NCI-H748 treated with DMSO at 0.1 percent for 48 hours (cell line): Measurements from ENCODE around the gene CLCN7.
"Not testable (repeated sequence)": the region's sequence is repeated elsewhere in the genome, so short reads cannot be mapped to it uniquely, and the experiment has no call there.

ENCODE experiments used
- DNase-seq: peaks from one replicate; lab custom pipeline; 2025; lab: John Stamatoyannopoulos, UW

CLCN7 gene

DNA sequence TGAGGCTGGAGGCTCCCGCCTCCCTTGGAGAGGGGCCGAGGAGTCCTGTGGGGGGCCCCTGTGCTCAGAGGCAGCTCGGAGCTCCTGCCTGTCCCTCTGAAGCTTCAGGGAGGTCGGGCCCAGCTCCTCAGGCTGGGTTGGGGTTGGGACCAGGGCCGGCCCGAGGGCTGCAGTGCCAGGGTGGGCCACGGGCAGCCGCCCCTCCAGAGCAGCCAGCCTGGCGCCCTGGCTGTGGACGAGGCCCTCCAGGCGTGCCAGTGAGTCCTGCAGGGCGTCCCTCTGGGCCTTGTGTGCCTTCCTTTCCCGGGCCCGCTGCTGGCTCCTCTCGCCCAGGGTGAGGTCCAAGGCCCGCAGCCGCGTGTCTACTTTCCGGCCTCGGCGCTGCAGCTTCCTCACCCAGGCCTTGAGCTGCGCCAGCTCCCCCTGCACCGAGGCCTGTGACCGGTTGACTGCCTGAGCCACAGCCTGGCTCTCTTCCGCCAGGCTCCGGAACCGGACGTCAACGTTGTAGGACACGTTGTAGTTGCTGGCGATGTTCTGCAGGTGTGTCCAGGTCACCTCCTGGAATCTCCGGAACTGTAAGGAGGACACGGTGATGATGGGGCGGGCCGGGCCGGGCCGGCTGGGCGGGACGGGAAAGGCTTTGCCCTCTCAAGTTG lies 12.7 kb upstream of the CLCN7 start:
- no peak for DNase-seq

DNA sequence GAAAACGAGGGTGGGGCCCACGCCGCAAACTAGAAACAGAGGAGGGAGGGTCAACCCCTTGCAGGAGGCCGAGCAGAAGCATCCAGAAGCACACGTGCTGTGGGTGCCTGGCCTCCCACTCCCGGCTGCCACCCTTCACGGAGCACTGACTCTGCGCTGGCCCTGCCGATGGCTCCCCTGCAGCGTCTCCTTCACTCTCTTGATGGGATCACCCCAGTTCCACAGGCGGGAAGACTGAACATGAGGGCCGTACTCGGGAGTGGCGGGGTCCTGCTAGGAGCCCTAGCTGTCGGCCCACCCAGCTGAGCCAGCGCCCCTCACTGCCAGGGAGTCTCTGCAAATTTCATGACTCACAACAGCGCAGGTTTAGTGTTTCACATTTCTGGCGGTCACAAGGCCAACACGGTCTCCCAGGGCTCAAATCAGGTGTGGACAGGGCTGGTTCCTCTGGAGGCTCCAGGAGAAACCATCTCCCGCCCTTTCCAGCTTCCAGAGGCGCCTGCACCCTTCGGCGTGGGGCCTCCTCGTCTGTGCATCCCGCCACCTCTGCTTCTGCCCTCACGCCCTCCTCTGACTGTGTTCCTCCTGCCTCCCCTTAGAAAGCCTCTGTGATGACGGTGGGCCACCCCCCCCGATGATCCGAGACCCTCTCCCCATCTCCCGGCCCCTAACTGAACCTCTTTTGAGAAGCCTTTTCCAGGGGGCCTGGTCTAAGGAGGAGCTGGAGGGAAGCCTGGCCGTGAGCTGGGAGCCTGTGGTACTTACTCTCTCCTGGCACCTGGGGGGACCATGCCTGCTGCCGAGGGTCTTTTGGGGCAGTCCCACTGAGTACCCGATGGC lies 11.9 kb upstream of the CLCN7 start:
- DNase-seq: no peak

DNA sequence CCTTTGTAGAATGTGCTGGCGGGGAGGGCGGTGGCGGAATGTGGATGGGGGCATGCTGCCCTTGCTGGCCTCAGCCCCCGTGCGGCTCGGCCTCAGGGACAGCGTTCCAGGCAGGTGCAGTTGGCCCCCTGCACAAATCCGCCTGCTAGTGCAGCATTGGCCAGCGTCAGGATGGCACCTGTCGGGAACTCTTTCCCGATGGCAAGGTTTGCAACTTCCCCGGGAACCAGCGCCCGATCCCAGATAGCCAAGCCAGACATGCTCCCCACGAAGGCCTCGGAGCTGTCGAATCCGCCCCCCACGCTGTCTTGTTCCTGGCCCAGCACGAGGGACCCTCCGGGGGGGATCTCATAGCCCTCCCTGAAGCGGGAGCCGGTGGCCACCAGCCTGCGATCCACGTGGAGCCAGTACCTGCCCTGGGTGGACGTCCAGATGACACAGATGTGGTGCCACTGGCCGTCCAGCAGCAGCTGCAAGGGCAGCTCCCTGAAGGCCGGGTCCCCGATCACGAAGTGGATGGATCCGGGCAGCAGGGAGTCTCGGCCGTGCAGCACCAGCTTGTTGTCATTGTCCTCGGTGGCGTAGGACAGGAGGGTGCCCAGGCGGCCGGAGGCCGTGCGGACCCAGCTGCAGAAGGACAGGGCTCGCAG lies 11.1 kb upstream of the CLCN7 start:
- DNase-seq: no peak

DNA sequence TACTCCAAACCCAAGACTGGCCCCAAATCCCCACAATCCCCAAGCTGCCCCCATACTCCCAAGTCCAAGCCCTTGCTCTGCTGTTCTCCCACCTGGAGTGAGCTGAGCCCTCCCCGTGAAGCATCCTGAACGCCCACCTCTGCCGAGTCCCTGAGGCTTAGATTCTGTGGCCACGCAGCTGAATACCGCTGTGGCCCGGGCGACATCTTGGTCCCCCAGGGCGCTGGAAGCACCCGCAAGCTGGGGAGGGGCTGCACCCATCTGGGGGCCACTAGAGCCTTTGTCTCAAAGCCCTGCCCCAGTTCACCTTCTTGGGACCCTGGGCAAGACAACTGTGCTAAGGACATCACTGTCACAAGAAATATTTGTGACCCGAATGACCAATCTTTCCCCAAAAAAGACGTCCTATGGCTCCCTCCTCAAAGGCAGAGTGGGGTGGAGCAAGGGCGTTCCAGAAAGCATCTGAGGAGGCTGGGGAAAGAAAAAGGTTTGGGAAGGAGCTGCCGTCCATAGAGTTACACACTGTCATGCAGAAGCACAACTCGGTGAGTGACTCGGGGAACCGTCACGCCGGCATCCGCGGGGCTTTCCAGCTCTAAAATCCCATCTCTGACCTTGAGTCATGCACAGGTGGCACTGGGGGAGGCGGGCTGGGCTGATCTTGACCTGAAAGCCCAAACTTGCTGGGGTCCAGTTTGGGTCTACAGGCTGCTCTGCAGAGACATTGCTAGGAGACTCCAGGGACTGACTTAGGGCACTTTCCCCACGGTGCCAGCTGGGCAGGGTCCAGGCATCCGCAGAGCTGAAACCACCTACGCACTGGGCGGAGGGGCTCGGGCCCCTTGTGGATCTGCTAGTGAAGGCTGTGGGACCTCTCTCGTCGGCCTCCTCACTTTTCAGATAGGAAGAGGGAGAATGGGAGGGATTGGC lies 7.3 kb upstream of the CLCN7 start:
- no peak for DNase-seq

DNA sequence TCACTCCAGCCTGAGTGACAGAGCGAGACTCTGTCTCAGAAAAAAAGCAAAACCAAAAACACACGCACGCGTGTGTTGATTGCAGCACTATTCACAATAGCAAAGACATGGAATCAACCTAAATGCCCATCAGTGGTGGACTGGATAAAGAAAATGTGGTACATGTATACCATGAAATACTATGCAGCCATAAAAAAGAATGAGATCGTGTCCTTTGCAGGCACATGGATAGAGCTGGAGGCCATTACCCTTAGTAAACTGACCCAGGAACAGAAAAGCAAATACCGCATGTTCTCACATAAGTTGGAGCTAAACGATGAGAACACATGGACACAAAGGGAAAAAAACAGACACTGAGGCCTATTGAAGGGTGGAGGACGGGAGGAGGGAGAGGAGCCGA lies 4.1 kb upstream of the CLCN7 start:
- not testable (repeated sequence) for DNase-seq

DNA sequence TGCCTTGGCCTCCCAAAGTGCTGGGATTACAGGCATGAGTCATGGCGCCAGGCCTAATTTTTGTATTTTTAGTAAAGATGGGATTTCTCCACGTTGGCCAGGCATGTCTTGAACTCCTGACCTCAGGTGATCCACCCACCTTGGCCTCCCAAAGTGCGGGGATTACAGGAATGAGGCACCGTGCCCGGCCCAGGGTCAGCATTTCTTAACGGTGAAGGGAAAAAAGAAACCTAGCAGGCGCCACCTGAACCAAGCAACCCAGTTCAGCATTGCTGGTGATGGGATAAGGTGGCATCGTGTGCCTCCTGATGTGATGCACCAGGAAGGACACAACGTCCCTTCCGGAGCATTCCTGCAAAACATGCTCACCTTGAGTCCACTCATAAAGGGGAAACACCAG lies 2.2 kb upstream of the CLCN7 start:
- DNase-seq: no peak

DNA sequence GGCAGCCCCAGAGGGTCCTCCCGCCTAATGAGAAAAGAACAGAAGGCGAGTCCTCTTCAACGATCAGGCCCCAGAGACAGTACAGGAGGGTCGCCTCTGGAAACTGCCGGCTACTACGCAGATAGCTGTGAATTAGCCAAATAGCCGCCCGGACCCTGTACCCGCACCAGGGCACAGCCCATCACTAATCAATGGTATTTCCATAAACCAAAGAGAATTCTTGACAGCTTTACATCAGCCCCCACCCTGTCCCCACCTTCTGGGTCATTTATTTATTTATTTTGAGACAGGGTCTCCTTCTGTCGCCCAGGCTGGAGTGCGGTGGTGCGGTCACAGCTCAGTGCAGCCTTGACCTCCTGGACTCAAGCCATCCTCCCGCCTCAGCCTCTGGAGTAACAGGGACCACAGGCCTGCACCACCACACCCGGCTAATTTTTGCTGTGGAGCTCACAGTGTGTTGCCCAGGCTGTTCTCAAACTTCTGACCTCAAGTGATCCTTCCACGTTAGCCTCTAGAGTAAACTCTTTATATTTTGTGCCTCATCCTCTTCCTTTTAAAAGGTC lies 805 bp upstream of the CLCN7 start:
- DNase-seq: no peak

DNA sequence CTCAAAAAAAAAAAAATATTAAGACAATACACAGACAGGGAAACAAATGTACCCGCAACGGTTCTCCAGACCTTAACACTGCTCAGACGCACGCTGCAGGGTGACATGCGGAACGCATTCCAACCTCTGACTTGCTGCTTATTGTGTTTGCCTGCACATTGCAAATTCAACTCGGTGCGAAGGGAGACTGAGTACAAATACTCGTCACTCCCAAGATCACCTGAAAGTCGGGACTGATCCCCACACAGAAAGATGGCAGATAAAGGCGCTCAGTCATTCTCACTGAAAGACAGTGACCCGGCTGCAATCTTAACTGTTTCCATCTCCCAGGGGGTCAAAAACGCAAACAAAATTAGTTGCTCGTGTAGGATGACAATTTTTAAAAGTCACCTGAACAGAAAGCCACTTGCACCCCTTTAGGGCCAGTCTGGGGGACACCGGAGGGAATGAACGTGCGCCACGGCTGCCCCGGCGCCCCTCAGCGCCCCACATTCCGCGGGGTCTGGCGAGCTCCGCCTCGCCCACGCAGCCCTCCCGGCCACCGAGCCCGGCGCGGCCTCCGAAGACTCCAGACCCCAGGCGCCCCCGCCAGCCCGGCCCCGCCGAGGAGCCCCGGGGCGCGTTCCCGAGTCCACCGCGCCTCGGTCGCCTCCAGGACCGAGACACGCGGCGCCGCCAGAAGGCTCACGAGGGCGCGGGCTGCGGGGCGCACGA lies 589 bp downstream of the CLCN7 start:
- no peak for DNase-seq

DNA sequence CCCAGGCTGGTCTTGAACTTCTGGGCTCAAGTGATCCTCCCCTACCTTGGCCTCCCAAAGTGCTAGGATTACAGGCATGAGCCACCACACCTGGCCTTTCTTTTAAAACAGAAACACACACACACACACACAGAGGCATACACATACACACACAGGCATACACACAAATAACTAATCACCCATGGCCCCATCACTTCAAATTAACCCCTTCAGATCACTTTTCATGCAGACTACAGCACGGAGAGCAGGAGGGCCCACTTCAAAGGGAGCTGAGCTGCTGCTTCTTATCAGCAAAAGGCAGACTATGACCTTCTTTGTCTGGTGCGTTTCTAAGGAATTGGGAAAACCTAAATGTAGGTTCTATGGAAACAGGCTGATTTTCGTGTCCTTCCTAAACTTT lies 1.9 kb downstream of the CLCN7 start:
- DNase-seq: no peak

DNA sequence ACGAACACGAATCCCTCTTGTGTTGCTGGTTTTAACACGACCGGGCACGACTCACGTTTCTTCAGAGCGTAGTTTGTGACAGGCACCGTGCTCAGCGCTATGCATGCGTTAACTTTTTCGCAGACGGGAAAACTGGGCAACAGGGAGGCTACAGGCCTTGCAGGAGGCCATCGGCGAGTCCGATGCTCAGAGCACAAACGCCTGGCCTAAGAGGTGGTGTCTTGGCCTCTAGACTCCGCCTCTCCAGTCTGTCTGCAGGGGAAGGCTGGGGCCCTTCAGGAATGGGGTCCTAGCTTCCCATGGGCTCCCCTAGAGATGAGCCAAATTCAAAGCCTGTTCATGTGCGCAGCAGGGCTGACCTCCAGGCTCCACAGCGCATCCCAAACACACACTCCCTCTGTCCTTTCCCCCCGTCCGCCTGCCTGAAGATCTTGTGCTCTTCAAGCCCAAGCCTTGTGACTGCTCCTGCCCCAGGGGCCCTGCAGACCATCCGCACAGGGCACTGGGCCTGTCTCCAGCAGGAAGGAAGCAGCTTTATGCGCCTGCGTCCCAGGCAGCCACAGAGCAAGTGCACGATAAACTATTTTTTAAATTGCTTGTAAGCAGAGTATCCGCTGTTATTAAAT lies 3.1 kb downstream of the CLCN7 start:
- no peak for DNase-seq

DNA sequence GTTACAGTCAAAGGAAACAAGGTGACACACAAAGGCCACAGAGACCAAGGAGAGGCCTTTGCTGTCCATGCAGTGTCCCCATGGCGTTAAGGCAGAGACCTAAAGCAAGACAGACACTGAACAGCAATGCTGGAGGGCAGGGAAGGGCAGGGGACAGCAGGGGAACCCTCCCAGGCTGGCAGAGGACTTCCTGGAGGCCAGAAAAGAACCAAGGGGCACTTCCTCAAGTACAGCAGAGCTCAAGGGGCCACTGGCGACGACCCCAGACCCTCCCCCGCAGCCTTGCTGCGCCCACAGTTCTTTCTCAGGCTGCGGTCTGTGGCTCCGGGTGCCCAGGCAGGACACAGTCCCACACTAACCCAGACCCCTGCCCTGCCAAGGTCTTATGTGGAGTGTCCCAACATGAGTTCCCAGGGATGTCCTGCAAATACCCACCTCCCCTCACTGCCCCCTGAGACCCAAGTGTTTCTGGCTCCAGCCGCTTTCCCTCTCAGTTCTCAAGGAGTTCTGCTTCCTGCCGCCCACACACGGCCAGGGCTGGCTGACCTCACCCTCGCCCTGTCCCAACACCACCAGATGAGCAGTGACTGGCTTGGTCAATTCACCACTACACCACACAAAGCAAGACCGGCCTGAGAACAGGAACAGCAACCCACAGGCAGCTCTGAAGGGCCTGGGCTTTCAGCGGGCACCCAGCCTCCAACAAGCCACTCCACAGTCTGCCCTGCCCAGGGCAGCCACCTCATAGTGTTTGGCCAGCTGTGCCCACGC lies 4.2 kb downstream of the CLCN7 start:
- DNase-seq: no peak

DNA sequence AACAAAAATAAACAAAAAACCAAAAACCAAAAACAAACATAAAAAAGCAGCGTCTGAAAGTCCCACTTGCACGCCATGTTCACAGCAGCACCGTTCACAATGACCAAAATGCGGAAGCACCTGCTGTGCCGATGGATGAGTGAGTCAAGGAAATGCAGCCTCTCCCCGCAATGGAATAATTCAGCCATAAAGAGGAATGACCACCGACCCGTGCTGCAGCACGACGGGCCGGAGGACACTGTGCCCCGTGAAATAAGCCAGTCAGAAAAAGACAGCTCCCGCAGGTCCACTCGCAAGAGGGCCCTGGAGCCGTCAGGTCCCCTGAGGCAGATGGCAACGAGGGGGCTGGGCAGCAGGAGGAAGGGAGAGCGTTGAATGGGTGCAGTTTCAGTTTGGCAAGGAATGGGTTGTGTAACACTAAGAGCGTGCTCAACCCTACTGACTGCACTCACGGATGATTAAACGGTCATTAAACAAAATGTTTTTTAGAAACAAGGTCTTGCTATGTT lies 5.1 kb downstream of the CLCN7 start:
- DNase-seq: no peak

DNA sequence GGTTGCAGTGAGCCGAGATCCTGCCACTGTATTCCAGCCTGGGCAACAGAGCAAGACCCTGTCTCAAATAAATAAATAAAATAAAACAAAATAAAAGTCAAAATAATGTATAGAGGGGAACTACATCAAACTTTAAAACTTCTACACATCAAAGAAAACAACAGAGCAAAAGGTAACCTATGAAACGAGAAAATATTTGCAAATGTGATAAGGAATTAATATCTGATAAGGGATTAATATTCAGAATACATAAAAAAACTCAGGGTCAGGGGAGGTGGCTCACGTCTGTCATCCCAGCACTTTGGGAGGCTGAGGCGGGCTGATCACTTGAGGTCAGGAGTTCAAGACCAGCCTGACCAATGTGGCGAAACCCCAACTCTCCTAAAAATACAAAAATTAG lies 5.7 kb downstream of the CLCN7 start:
- DNase-seq: not testable (repeated sequence)

DNA sequence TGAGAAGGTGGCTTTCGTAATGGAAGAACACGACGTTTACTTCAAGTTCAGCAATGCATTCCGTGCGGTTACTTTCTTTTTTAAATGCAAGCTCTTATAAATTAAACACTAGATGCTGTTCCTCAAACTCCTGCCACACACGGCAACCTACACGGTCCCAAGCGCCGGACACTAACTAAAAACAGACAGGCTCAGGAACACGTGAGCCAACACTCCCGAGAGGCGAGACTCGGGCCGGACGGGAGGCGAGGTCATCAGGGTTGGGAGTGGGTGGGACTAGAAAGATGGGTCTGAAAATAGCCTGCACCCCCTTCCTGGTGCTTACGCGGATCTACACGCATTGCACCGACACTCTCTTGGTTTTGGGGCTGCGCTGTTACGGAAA lies 6.4 kb downstream of the CLCN7 start:
- DNase-seq: no peak

DNA sequence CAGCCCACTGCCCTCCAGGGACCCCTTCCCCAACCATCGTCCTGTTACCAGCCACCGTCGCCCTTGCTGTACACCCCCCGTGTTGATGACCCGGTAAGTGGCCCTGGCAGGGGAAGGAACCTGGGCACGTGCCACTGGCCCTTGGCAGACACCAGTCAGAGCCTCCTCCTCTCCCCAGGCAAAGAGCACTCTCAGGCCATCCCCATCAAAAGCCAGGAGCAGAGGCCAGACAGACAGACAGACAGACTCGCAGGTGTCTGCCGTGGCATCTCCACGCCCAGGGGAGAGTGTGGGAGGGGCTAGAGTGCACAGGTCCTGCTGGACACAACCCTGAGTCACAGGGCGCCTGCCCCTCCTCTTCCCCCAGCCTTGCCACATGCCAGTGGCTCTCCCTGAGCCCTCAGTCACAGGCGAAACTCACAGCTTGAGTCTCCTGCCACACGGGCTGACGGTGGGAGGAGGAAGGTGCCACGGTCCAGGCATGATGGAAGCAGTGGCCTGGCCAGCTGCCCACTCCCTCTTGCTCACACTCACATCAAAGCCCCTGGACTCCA lies 7.8 kb downstream of the CLCN7 start:
- DNase-seq: no peak

DNA sequence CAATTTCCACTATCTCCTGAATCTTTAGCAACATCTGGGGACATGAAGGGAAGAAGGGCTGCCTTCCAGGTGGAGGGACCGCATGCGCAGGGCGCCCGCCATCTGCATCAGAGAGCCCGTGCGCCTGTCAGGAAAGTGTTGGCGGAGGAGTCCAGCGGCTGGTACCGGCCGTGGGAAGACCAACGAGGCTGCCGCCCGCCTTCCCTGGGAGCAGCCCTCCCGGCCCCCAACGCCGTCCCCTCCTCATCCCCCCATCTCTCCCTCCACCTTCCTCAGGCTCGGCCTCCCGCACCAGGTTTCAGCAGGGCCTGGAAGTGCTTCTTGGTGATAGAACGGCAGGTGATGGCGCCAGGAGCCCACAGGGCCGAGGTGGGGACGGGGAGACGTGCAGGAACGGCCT lies 8.8 kb downstream of the CLCN7 start:
- DNase-seq: no peak

DNA sequence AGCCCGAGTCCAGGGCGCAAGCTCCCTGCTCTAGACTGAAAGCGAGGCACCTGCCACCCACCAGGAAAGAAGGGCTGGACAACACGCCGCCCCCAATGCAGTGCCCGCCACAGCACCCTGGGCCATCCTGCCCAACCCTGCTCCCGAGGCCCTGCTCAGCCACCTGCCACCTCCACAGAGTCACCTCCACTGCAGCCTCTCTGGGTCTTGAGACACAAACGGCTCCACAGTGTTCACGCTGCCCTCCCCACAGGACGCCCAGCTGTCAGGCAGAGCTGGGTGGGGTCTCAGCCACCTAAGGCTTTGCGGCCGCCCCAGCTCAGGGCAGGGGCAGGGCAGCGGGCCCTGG lies 9.3 kb downstream of the CLCN7 start:
- DNase-seq: no peak

DNA sequence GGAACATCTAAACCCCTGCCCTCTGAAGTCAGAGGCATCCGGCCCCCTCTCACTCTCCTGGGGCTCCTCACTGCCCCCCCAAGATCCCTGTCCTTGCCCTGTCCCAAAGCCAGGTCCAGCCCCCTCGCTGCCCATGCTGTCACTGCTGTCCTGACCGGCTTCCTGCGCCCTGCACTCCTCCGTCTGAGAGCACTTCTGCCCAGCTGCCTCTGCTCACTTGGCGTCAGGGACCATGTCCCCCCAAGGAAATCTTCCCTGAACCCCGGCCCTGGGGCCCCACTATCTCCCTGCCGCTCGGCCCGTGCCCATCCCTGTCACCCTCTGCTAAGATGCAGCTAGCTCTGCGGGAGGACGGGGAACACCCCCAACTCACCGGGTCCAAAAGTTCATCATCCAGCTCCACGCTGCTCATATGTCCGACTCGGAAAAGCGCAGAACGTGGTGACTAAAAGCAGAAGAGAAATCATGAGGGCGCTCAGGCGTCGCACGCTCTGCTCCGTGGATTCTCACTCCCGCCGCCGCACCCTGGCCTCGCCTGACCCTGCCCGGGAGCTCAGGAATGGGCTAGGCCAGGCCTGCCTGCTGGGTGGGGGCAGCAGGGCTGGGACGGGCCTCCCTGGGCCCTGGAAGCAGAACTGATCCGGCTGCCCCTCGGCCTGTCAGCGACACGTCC lies 9.8 kb downstream of the CLCN7 start:
- no peak for DNase-seq
